ENCODE data around the gene FNDC3B.

DNA sequence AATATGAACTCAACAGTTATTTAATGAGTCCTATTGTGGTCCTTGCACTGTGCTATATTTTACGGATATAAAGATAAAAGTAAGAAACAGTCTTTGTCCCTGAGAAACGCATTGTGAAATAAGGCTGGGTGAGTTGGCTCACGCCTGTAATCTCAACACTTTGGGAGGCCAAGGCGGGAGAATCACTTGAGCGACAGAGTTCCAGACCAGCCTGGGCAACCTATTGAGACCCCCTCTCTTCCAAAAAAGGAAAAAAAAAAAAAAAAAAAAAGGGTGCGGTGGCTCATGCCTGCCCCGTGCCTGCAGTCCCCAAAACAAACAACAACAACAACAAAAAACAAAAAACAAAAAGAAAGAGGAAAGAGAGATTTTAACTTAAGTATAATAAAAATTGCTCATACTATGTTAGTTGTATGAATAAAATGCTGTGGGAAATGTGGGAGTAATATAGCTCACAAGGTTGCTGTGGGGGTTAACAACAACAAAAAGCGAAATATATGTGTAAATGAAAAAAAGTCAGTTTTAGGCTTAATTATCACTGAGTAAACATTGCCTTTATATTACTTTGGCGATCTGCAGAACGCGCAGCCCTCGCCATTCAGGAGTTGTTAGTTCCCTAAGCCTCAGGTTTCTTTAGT, 461 bp upstream of the FNDC3B start:
- TF ChIP-seq CTCF (IDR thresholded peaks at IDR 0.05; ENCODE audit: low read length): no peak
- TF ChIP-seq EZH2 (IDR thresholded peaks at IDR 0.05; ENCODE audit: borderline replicate concordance, low read length): no peak

Data from OCI-LY1 (cell line).